A673 (cell line): Measurements from ENCODE around the gene CUX1. TPM values are rescaled to one million over a fixed set of nuclear protein-coding genes. Genes with fewer than 3 reads are reported as not detected.
"Not testable (repeated sequence)": the region's sequence is repeated elsewhere in the genome, so short reads cannot be mapped to it uniquely, and the experiment has no call there.

ENCODE experiments used
- BruUV-seq: library from RNA; stranded (reverse); fragments of 400-500 nt; replicated peaks from 2 replicates; lab custom pipeline; 2021; lab: Mats Ljungman, UMichigan
- CTCF ChIA-PET: fragments of 300-600 bp; sonication (Branson Sonifier 250); formaldehyde crosslinking; loops from one replicate; lab custom pipeline; 2022; ENCODE audit warnings: antibody characterized with exemption; lab: Charles Lee
- POLR2A ChIA-PET: fragments of 300-600 bp; sonication (Branson Sonifier 250); formaldehyde crosslinking; loops from one replicate; lab custom pipeline; 2022; ENCODE audit warnings: antibody characterized with exemption; ENCODE audit not compliant: low non-redundant PET; lab: Charles Lee
- DNase-seq: peaks from one replicate; pipeline ENCODE4 v3.0.0-alpha.2; 2015; ENCODE audit warnings: low spot score
- H3K27ac ChIP-seq: fragments of 200-600 bp; sonication (generic); 2 replicates; pipeline ENCODE4 v1.5.1; 2016; ENCODE audit warnings: mixed run types, low read depth, mild to moderate bottlenecking, mixed read lengths, antibody characterized with exemption, low read length; ENCODE audit not compliant: poor library complexity, severe bottlenecking
- H3K27me3 ChIP-seq: fragments of 200-600 bp; sonication (generic); replicated peaks from 2 replicates; pipeline ENCODE4 v1.6.1; 2017; ENCODE audit warnings: mixed run types, low read depth, mild to moderate bottlenecking, mixed read lengths, antibody characterized with exemption, low read length; ENCODE audit not compliant: insufficient read depth, poor library complexity
- H3K36me3 ChIP-seq: fragments of 200-600 bp; sonication (generic); 2 replicates; pipeline ENCODE4 v1.6.1; 2016; ENCODE audit warnings: mixed run types, mild to moderate bottlenecking, mixed read lengths, antibody characterized with exemption, low read length; ENCODE audit not compliant: insufficient read depth, poor library complexity, severe bottlenecking
- H3K4me1 ChIP-seq: fragments of 200-600 bp; sonication (generic); 2 replicates; pipeline ENCODE4 v1.6.1; 2017; ENCODE audit warnings: mixed run types, mild to moderate bottlenecking, mixed read lengths, antibody characterized with exemption, low read length; ENCODE audit not compliant: insufficient read depth, poor library complexity, severe bottlenecking
- H3K4me3 ChIP-seq: fragments of 200-600 bp; sonication (generic); 2 replicates; pipeline ENCODE4 v1.5.1; 2016; ENCODE audit warnings: low read depth, mixed run types, mild to moderate bottlenecking, mixed read lengths, low read length; ENCODE audit not compliant: poor library complexity, severe bottlenecking
- H3K9me3 ChIP-seq: fragments of 200-600 bp; sonication (generic); 2 replicates; pipeline ENCODE4 v1.6.1; 2016; ENCODE audit warnings: mixed run types, low read depth, mild to moderate bottlenecking, mixed read lengths, antibody characterized with exemption, low read length; ENCODE audit not compliant: poor library complexity, severe bottlenecking
- CTCF ChIP-seq: fragments of 300-800, 200-600 bp; sonication (generic); conservative IDR thresholded peaks from 2 replicates; pipeline ENCODE4 v1.5.1; 2017; ENCODE audit warnings: low read depth, mild to moderate bottlenecking, antibody characterized with exemption, low read length, moderate library complexity, mixed read lengths
- EZH2 ChIP-seq: fragments of 200-600 bp; sonication (generic); IDR thresholded peaks from 2 replicates; pipeline ENCODE4 v1.6.1; 2017; ENCODE audit warnings: borderline replicate concordance, low read depth, mild to moderate bottlenecking, mixed read lengths, antibody characterized with exemption, low read length; ENCODE audit not compliant: poor library complexity, severe bottlenecking
- intact Hi-C: fragments of 100-400 bp; cut with micrococcal nuclease; formaldehyde crosslinking; loops from one replicate; pipeline ENCODE4 v1.10.0; 2022; ENCODE audit not compliant: unreplicated experiment
- total RNA-seq: library from RNA; stranded (reverse); gene quantifications from 2 replicates; pipeline ENCODE4 v1.2.3, GENCODE V29; 2021

The CUX1 gene
- total RNA-seq, 1 experiment from 2014 or later, result 49.4 TPM

GRCh38 chr7:102039706-102040105 lies 222.3 kb downstream of the CUX1 start:
- TF ChIP-seq CTCF (no peak), EZH2 (no peak)
- H3K27me3 ChIP-seq, result no peaks in the 10 kb centered on the region
- H3K4me1 ChIP-seq, result peaks cover 3% of the 10 kb centered on the region
- H3K4me3 ChIP-seq, result no peak overlapping the region
- DNase-seq, result no peak
- intact Hi-C loops, result no loop called here
- no peaks in the 10 kb centered on the region for H3K36me3 ChIP-seq
- ChIA-PET CTCF (no interaction called here), POLR2A (no interaction called here)
- no TSS peak for BruUV-seq
- H3K9me3 ChIP-seq, result no peaks in the 10 kb centered on the region
- no peak overlapping the region for H3K27ac ChIP-seq

GRCh38 chr7:102040569-102040968 lies 223.1 kb downstream of the CUX1 start:
- intact Hi-C loops, result no loop called here
- TF ChIP-seq EZH2, result no peak
- no peak for TF ChIP-seq CTCF
- no peaks in the 10 kb centered on the region for H3K36me3 ChIP-seq
- no peak for DNase-seq
- H3K4me3 ChIP-seq, result no peak overlapping the region
- POLR2A ChIA-PET, result no interaction called here
- H3K9me3 ChIP-seq, result no peaks in the 10 kb centered on the region
- H3K27me3 ChIP-seq, result no peaks in the 10 kb centered on the region
- H3K4me1 ChIP-seq, result peaks cover 8% of the 10 kb centered on the region
- BruUV-seq, result no TSS peak
- CTCF ChIA-PET, result no interaction called here
- H3K27ac ChIP-seq, result no peak overlapping the region

- Histone ChIP-seq H3K27me3 (no peaks in the 10 kb centered on the region), H3K27ac (no peak overlapping the region), H3K9me3 (no peaks in the 10 kb centered on the region), H3K4me1 (peaks cover 16% of the 10 kb centered on the region), H3K4me3 (no peak overlapping the region), H3K36me3 (no peaks in the 10 kb centered on the region)
- no peak for DNase-seq
- TF ChIP-seq EZH2 (no peak), CTCF (no peak)
- intact Hi-C loops, result no loop called here
- POLR2A ChIA-PET, result no interaction called here
- CTCF ChIA-PET, result no interaction called here
- no TSS peak for BruUV-seq
These were observed 224.7 kb downstream of the CUX1 start for GRCh38 chr7:102042016-102042656.

- H3K36me3 ChIP-seq, DNase-seq, POLR2A ChIA-PET, H3K27ac ChIP-seq, CTCF ChIA-PET, intact Hi-C loops, H3K9me3 ChIP-seq, H3K4me3 ChIP-seq, H3K27me3 ChIP-seq, BruUV-seq: not testable (repeated sequence)
- peaks cover 16% of the 10 kb centered on the region for H3K4me1 ChIP-seq
These were observed 225.4 kb downstream of the CUX1 start for GRCh38 chr7:102042796-102043195.
